Kidney (tissue), 14 donors: ENCODE measurements around the gene SEZ6L2. TPM values are rescaled to one million over a fixed set of nuclear protein-coding genes. Genes with fewer than 3 reads are reported as not detected.
"Not testable (repeated sequence)": the region's sequence is repeated elsewhere in the genome, so short reads cannot be mapped to it uniquely, and the experiment has no call there.

Experiments
- DNase-seq, 5 donors: peaks; one replicate each; pipeline ENCODE4 v3.0.0-alpha.2; 2013 to 2020
- FAIRE-seq: peaks from 2 replicates; lab custom pipeline; 2012; peaks lifted over from hg19 to GRCh38; lab: Jason Lieb, UNC
- H3K27ac ChIP-seq, 2 donors: one replicate each; pipeline ENCODE4 v1.7.0; 2013; ENCODE audit warnings: low read depth in 2 of 2, low read length in 2 of 2, inconsistent platforms in 1 of 2
- H3K27me3 ChIP-seq: one replicate; pipeline ENCODE4 v1.7.1; 2013; ENCODE audit warnings: low read length, inconsistent platforms; ENCODE audit not compliant: control insufficient read depth, insufficient read depth
- H3K36me3 ChIP-seq, 3 donors: one replicate each; pipeline versions ENCODE4 v1.7.0 to v1.7.1; 2013; ENCODE audit warnings: low read length in 3 of 3, control low read depth in 1 of 3, inconsistent platforms in 1 of 3; ENCODE audit not compliant: insufficient read depth in 3 of 3, control insufficient read depth in 2 of 3
- H3K4me1 ChIP-seq, 3 donors: one replicate each; pipeline versions ENCODE4 v1.7.0 to v1.7.1; 2013; ENCODE audit warnings: low read length in 3 of 3, inconsistent platforms in 1 of 3, low read depth in 1 of 3; ENCODE audit not compliant: control insufficient read depth in 2 of 3, insufficient read depth in 2 of 3
- H3K4me3 ChIP-seq, 3 donors: one replicate each; pipeline versions ENCODE4 v1.7.0 to v1.8.1; 2013; ENCODE audit warnings: low read length in 3 of 3, control low read depth in 1 of 3, inconsistent platforms in 1 of 3
- H3K9ac ChIP-seq, 3 donors: one replicate each; pipeline versions ENCODE4 v1.7.0 to v1.7.1; 2013; ENCODE audit warnings: low read length in 3 of 3, control low read depth in 1 of 3, inconsistent platforms in 1 of 3
- H3K9me3 ChIP-seq, 3 donors: one replicate each; pipeline versions ENCODE4 v1.7.0 to v1.7.1; 2013; ENCODE audit warnings: low read length in 3 of 3, control low read depth in 1 of 3, inconsistent platforms in 1 of 3; ENCODE audit not compliant: control insufficient read depth in 2 of 3, insufficient read depth in 1 of 3
- CTCF ChIP-seq: IDR thresholded peaks from 3 replicates; pipeline ENCODE4 v1.5.1; 2012; ENCODE audit warnings: mild to moderate bottlenecking, moderate library complexity, borderline replicate concordance; ENCODE audit not compliant: insufficient read depth; ENCODE audit errors: extremely low read depth
- intact Hi-C: fragments of 100-400 bp; cut with DNase I; formaldehyde crosslinking; loops from one replicate; pipeline ENCODE4 v1.11.1; 2022
- polyA plus RNA-seq: library from polyadenylated mRNA; stranded (reverse); fragments of 350-450 nt; fragmentation: Illumina TruSeq; extraction: RNeasy Lipid Tissue Mini Kit (QIAGEN cat#74804); gene quantifications from one replicate; pipeline ENCODE4 v1.2.3, GENCODE V29; 2014; ENCODE audit warnings: low read depth, low replicate concordance; ENCODE audit not compliant: insufficient read depth
- total RNA-seq: library from RNA; stranded (reverse); fragmentation: NEBNext Ultra II Directional; extraction: Animal tissue kit (Norgen Biotek cat#: 25700); gene quantifications from one replicate; pipeline ENCODE4 v1.2.1, GENCODE V29; 2021
- donor health status: control.
- donor health status: control.
- donor health status: control.
- donor health status: control.
- donor health status: control.
- donor health status: DM: yes; HTN: yes; CAD: no.
- donor health status: Normal renal cell carcinoma (clear cell type).

SEZ6L2 gene
- total and polyA plus RNA-seq, 2 donors from 2014 or later = 9.1 to 32.4 TPM

GRCh38 chr16:29834079-29834478, 65.3 kb downstream of the SEZ6L2 start:
- Histone ChIP-seq H3K4me3 (no peak overlapping the region), H3K4me1 (peaks cover 0 to 2% (median 0%) of the 10 kb centered on the region in 3 donors), H3K9me3 (no peaks in the 10 kb centered on the region), H3K36me3 (peaks cover 0 to 42% (median 32%) of the 10 kb centered on the region in 3 donors), H3K27me3 (no peaks in the 10 kb centered on the region), H3K27ac (no peak overlapping the region), H3K9ac (no peak overlapping the region)
- intact Hi-C loops = no loop called here
- DNase-seq (no peak), FAIRE-seq (no peak)
- TF ChIP-seq CTCF = no peak

GRCh38 chr16:29833219-29833618, 66.1 kb downstream of the SEZ6L2 start:
- DNase-seq, H3K9me3 ChIP-seq, intact Hi-C loops, H3K9ac ChIP-seq, H3K27me3 ChIP-seq, H3K27ac ChIP-seq, FAIRE-seq, H3K4me3 ChIP-seq, H3K4me1 ChIP-seq: not testable (repeated sequence)
- H3K36me3 ChIP-seq = peaks cover 0 to 36% (median 29%) of the 10 kb centered on the region in 3 donors

- H3K27ac ChIP-seq = no peak overlapping the region
- no peak overlapping the region for H3K4me3 ChIP-seq
- no peaks in the 10 kb centered on the region for H3K9me3 ChIP-seq
- H3K4me1 ChIP-seq = peaks cover 0 to 4% (median 0%) of the 10 kb centered on the region in 3 donors
- TF ChIP-seq CTCF = no peak
- H3K36me3 ChIP-seq = peaks cover 0 to 21% (median 20%) of the 10 kb centered on the region in 3 donors
- no peaks in the 10 kb centered on the region for H3K27me3 ChIP-seq
- DNase-seq = no peak
- no peak for FAIRE-seq
- intact Hi-C loops = no loop called here
- no peak overlapping the region for H3K9ac ChIP-seq
Measured at GRCh38 chr16:29831490-29831889, 67.9 kb downstream of the SEZ6L2 start.

DNA sequence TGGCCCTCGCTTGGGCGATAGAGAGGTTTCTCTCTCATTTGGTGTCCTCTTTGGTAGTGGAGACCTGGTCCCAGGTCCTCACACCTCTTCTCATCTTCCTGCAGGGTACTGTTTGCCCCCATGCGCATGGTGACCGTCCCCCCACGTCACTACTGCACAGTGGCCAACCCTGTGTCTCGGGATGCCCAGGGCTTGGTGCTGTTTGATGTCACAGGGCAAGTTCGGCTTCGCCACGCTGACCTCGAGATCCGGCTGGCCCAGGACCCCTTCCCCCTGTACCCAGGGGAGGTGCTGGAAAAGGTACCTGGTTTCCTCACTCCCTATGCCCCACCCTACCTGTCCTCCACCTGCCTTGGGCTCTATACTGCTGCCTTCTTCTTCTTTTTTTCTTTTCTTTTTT, 68.6 kb downstream of the SEZ6L2 start:
- Histone ChIP-seq H3K4me1 (peaks cover 0 to 9% (median 0%) of the 10 kb centered on the region in 3 donors), H3K27me3 (no peaks in the 10 kb centered on the region), H3K27ac (no peak overlapping the region), H3K36me3 (peaks cover 0 to 23% (median 21%) of the 10 kb centered on the region in 3 donors), H3K4me3 (no peak overlapping the region), H3K9ac (no peak overlapping the region), H3K9me3 (no peaks in the 10 kb centered on the region)
- intact Hi-C loops = no loop called here
- FAIRE-seq = no peak
- no peak for DNase-seq
- no peak for TF ChIP-seq CTCF
